HCT116 (cell line): ENCODE data around the gene CHN1. TPM values are rescaled to one million over a fixed set of nuclear protein-coding genes. Genes with fewer than 3 reads are reported as not detected.

Source experiments
- ATAC-seq: fragments of 200-7000 bp; cut with Tn5 transposase; 2 replicates; pipeline ENCODE4 v1.9.1; 2020; ENCODE audit warnings: mild to moderate bottlenecking, moderate library complexity
- BruUV-seq: library from RNA; stranded (reverse); fragments of 400-500 nt; replicated peaks from 2 replicates; lab custom pipeline; 2021; lab: Mats Ljungman, UMichigan
- CTCF ChIA-PET: fragments of 300-600 bp; sonication (Branson Sonifier 250); formaldehyde crosslinking; loops from one replicate; lab custom pipeline; 2021; ENCODE audit warnings: antibody characterized with exemption; lab: Charles Lee
- POLR2A ChIA-PET: fragments of 300-600, 350-600 bp; sonication (Branson Sonifier 250); formaldehyde crosslinking; loops from one replicate; lab custom pipeline; 2021; ENCODE audit warnings: antibody characterized with exemption; lab: Charles Lee
- RAD21 ChIA-PET, 2 experiments: fragments of 300-600 bp; sonication (Branson Sonifier 250); formaldehyde crosslinking; loops; one replicate each; lab custom pipeline; 2023; ENCODE audit warnings: low total read pairs in 2 of 2; ENCODE audit not compliant: uncharacterized antibody in 2 of 2, unreplicated experiment in 2 of 2, low non-redundant PET in 1 of 2; lab: Charles Lee
- DNase-seq: peaks from one replicate; pipeline ENCODE4 v3.0.0-alpha.2; 2010; ENCODE audit warnings: low read depth, low spot score
- H2AFZ ChIP-seq: fragments of 200-600 bp; shearing (Covaris generic), sonication (generic); 2 replicates; pipeline ENCODE4 v1.6.1; 2017; ENCODE audit warnings: low read depth, mixed run types, mixed read lengths, antibody characterized with exemption, low read length; ENCODE audit not compliant: poor library complexity, severe bottlenecking
- H3K27ac ChIP-seq: 2 replicates; pipeline ENCODE4 v1.5.1; 2012; ENCODE audit warnings: low read depth, low read length
- H3K27me3 ChIP-seq: fragments of 200-600 bp; sonication (generic); 2 replicates; pipeline ENCODE4 v1.6.1; 2016; ENCODE audit warnings: mixed run types, low read length, mixed read lengths; ENCODE audit not compliant: insufficient read depth
- H3K36me3 ChIP-seq, 2 experiments: fragments of 200-500 bp in 1 of 2; fragments of 200-600 bp in 1 of 2; sonication (Bioruptor generic) in 1 of 2; sonication (generic) in 1 of 2; 2 replicates each; pipeline versions ENCODE4 v1.5.1 to v1.6.1; 2014 to 2016; ENCODE audit warnings: low read length in 2 of 2, inconsistent platforms in 1 of 2, mixed read lengths in 1 of 2, mixed run types in 1 of 2; ENCODE audit not compliant: insufficient read depth in 2 of 2, control insufficient read depth in 1 of 2
- H3K4me1 ChIP-seq, 2 experiments: fragments of 200-600 bp in 1 of 2; sonication (generic) in 1 of 2; 2 replicates each; pipeline versions ENCODE4 v1.5.1 to v1.6.1; 2012 to 2017; ENCODE audit warnings: low read length in 2 of 2, inconsistent platforms in 1 of 2, mild to moderate bottlenecking in 1 of 2, mixed read lengths in 1 of 2, mixed run types in 1 of 2, moderate library complexity in 1 of 2; ENCODE audit not compliant: insufficient read depth in 2 of 2, control insufficient read depth in 1 of 2
- H3K4me2 ChIP-seq: fragments of 200-600 bp; sonication (generic); 2 replicates; pipeline ENCODE4 v1.6.1; 2017; ENCODE audit warnings: mixed run types, low read length, mixed read lengths
- H3K4me3 ChIP-seq, 2 experiments: fragments of 200-600 bp in 1 of 2; sonication (generic) in 1 of 2; replicated peaks in 1 of 2; 2 replicates each; pipeline ENCODE4 v1.5.1; 2011 to 2016; ENCODE audit warnings: low read length in 2 of 2, control low read depth in 1 of 2, low read depth in 1 of 2, mild to moderate bottlenecking in 1 of 2, mixed read lengths in 1 of 2, mixed run types in 1 of 2
- H3K79me2 ChIP-seq: fragments of 200-600 bp; sonication (generic); 2 replicates; pipeline ENCODE4 v1.6.1; 2017; ENCODE audit warnings: mild to moderate bottlenecking, mixed run types, low read length, moderate library complexity, mixed read lengths; ENCODE audit not compliant: insufficient read depth
- H3K9ac ChIP-seq: fragments of 200-600 bp; sonication (generic); 2 replicates; pipeline ENCODE4 v1.6.1; 2016; ENCODE audit warnings: low read length, mixed read lengths
- H3K9me2 ChIP-seq: fragments of 200-600 bp; sonication (generic), shearing (Covaris generic); 2 replicates; pipeline ENCODE4 v1.6.1; 2017; ENCODE audit warnings: mixed run types, mild to moderate bottlenecking, moderate library complexity; ENCODE audit not compliant: insufficient read depth
- H3K9me3 ChIP-seq, 2 experiments: fragments of 200-500 bp in 1 of 2; fragments of 200-600 bp in 1 of 2; sonication (Bioruptor generic) in 1 of 2; sonication (generic) in 1 of 2; 2 replicates each; pipeline ENCODE4 v1.6.1; 2014 to 2017; ENCODE audit warnings: low read length in 2 of 2, mixed read lengths in 2 of 2, inconsistent platforms in 1 of 2, low read depth in 1 of 2, mild to moderate bottlenecking in 1 of 2, mixed run types in 1 of 2, moderate library complexity in 1 of 2; ENCODE audit not compliant: control insufficient read depth in 1 of 2, insufficient read depth in 1 of 2
- H4K20me1 ChIP-seq: fragments of 200-600 bp; sonication (generic), shearing (Covaris generic); 2 replicates; pipeline ENCODE4 v1.6.1; 2017; ENCODE audit warnings: mixed run types, mild to moderate bottlenecking, moderate library complexity; ENCODE audit not compliant: insufficient read depth
- CBX3 ChIP-seq: IDR thresholded peaks from 2 replicates; pipeline ENCODE4 v1.6.1; 2012; ENCODE audit warnings: low read depth
- EGR1 ChIP-seq: IDR thresholded peaks from 2 replicates; pipeline ENCODE4 v1.6.1; 2012; ENCODE audit warnings: low read depth
- EZH2phosphoT487 ChIP-seq: fragments of 200-600 bp; IDR thresholded peaks from 2 replicates; pipeline ENCODE4 v1.6.1; 2018; ENCODE audit warnings: antibody characterized with exemption, borderline replicate concordance
- FOSL1 ChIP-seq: IDR thresholded peaks from 2 replicates; pipeline ENCODE4 v1.6.1; 2012; ENCODE audit warnings: low read depth
- JUND ChIP-seq: IDR thresholded peaks from 2 replicates; pipeline ENCODE4 v1.6.1; 2012
- POLR2A ChIP-seq: IDR thresholded peaks from 2 replicates; pipeline ENCODE4 v1.7.0; 2011; ENCODE audit warnings: borderline replicate concordance; ENCODE audit not compliant: insufficient read depth, insufficient read length; ENCODE audit errors: extremely low read depth
- POLR2AphosphoS5 ChIP-seq: IDR thresholded peaks from 2 replicates; pipeline ENCODE4 v1.6.1; 2011; ENCODE audit warnings: mild to moderate bottlenecking, low read depth, low read length, moderate library complexity
- RAD21 ChIP-seq: IDR thresholded peaks from 2 replicates; pipeline ENCODE4 v1.6.1; 2012; ENCODE audit warnings: low read depth, mild to moderate bottlenecking
- SIN3A ChIP-seq: IDR thresholded peaks from 2 replicates; pipeline ENCODE4 v1.6.1; 2012; ENCODE audit warnings: low read depth
- SP1 ChIP-seq: IDR thresholded peaks from 2 replicates; pipeline ENCODE4 v1.6.1; 2012; ENCODE audit warnings: low read depth
- SRF ChIP-seq: IDR thresholded peaks from 2 replicates; pipeline ENCODE4 v1.6.1; 2012; ENCODE audit warnings: low read depth
- TCF7L2 ChIP-seq: IDR thresholded peaks from 2 replicates; pipeline ENCODE4 v1.7.0; 2011; ENCODE audit warnings: borderline replicate concordance, inconsistent platforms; ENCODE audit not compliant: insufficient read depth, insufficient read length; ENCODE audit errors: extremely low read depth
- YY1 ChIP-seq: IDR thresholded peaks from 2 replicates; pipeline ENCODE4 v1.6.1; 2011; ENCODE audit warnings: low read length, low read depth, moderate library complexity, mild to moderate bottlenecking; ENCODE audit not compliant: insufficient replicate concordance; ENCODE audit errors: extremely low read depth
- ZBTB33 ChIP-seq: IDR thresholded peaks from 2 replicates; pipeline ENCODE4 v1.6.1; 2011; ENCODE audit warnings: mild to moderate bottlenecking, low read length, moderate library complexity; ENCODE audit not compliant: insufficient replicate concordance; ENCODE audit errors: extremely low read depth
- intact Hi-C: fragments of 100-400 bp; cut with micrococcal nuclease; formaldehyde crosslinking; loops from 2 replicates; pipeline ENCODE4 v1.10.0; 2022
- total RNA-seq: library from RNA; stranded (reverse); gene quantifications from one replicate; pipeline ENCODE4 v1.2.1, GENCODE V29; 2021; ENCODE audit not compliant: unreplicated experiment
- TF ChIP-seq, protein P1 (sequence below): IDR thresholded peaks from 2 replicates; pipeline ENCODE4 v1.6.1; 2012
- TF ChIP-seq, protein P2 (sequence below): IDR thresholded peaks from 2 replicates; pipeline ENCODE4 v1.6.1; 2012; ENCODE audit warnings: low read depth
- TF ChIP-seq, protein P3 (sequence below), 3 experiments: fragments of 200-600 bp in 1 of 3; sonication (generic) in 1 of 3; IDR thresholded peaks in 2 of 3; conservative IDR thresholded peaks in 1 of 3; 2 replicates each; pipeline ENCODE4 v1.5.1; 2012 to 2017; ENCODE audit warnings: low read depth in 2 of 3, low read length in 2 of 3, antibody characterized with exemption in 1 of 3, borderline replicate concordance in 1 of 3, control low read depth in 1 of 3, mild to moderate bottlenecking in 1 of 3, mixed read lengths in 1 of 3, mixed run types in 1 of 3, moderate library complexity in 1 of 3; ENCODE audit not compliant: insufficient read depth in 1 of 3

CHN1 gene
- total RNA-seq, 1 experiment from 2014 or later, result 3.6 TPM

GRCh38 chr2:174979996-174980395 is 25.2 kb downstream of the CHN1 start:
- ATAC-seq (no peak), DNase-seq (no peak)
- ChIA-PET CTCF (interaction anchor here (1.2 kb wide), 1 partner anchor 231 kb away, joined by 4 read pairs; no protein-coding TSS in a partner anchor), POLR2A (no interaction called here), RAD21 (no interaction called here)
- TF ChIP-seq POLR2A (no peak), SP1 (no peak), YY1 (no peak), POLR2AphosphoS5 (no peak), CBX3 (no peak), JUND (no peak), FOSL1 (no peak), EZH2phosphoT487 (no peak), SRF (no peak), ZBTB33 (no peak), RAD21 (no peak), EGR1 (no peak), TCF7L2 (no peak), SIN3A (no peak)
- TF ChIP-seq, protein P1, sequence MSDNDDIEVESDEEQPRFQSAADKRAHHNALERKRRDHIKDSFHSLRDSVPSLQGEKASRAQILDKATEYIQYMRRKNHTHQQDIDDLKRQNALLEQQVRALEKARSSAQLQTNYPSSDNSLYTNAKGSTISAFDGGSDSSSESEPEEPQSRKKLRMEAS, result no peak
- TF ChIP-seq, protein P2, sequence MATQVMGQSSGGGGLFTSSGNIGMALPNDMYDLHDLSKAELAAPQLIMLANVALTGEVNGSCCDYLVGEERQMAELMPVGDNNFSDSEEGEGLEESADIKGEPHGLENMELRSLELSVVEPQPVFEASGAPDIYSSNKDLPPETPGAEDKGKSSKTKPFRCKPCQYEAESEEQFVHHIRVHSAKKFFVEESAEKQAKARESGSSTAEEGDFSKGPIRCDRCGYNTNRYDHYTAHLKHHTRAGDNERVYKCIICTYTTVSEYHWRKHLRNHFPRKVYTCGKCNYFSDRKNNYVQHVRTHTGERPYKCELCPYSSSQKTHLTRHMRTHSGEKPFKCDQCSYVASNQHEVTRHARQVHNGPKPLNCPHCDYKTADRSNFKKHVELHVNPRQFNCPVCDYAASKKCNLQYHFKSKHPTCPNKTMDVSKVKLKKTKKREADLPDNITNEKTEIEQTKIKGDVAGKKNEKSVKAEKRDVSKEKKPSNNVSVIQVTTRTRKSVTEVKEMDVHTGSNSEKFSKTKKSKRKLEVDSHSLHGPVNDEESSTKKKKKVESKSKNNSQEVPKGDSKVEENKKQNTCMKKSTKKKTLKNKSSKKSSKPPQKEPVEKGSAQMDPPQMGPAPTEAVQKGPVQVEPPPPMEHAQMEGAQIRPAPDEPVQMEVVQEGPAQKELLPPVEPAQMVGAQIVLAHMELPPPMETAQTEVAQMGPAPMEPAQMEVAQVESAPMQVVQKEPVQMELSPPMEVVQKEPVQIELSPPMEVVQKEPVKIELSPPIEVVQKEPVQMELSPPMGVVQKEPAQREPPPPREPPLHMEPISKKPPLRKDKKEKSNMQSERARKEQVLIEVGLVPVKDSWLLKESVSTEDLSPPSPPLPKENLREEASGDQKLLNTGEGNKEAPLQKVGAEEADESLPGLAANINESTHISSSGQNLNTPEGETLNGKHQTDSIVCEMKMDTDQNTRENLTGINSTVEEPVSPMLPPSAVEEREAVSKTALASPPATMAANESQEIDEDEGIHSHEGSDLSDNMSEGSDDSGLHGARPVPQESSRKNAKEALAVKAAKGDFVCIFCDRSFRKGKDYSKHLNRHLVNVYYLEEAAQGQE, result no peak
- TF ChIP-seq, protein P3, sequence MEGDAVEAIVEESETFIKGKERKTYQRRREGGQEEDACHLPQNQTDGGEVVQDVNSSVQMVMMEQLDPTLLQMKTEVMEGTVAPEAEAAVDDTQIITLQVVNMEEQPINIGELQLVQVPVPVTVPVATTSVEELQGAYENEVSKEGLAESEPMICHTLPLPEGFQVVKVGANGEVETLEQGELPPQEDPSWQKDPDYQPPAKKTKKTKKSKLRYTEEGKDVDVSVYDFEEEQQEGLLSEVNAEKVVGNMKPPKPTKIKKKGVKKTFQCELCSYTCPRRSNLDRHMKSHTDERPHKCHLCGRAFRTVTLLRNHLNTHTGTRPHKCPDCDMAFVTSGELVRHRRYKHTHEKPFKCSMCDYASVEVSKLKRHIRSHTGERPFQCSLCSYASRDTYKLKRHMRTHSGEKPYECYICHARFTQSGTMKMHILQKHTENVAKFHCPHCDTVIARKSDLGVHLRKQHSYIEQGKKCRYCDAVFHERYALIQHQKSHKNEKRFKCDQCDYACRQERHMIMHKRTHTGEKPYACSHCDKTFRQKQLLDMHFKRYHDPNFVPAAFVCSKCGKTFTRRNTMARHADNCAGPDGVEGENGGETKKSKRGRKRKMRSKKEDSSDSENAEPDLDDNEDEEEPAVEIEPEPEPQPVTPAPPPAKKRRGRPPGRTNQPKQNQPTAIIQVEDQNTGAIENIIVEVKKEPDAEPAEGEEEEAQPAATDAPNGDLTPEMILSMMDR (IDR thresholded peaks at IDR 0.05 in 2 of 3, conservative IDR thresholded peaks at IDR 0.05 in 1 of 3; ENCODE audit: borderline replicate concordance in 1 of 3, insufficient read depth in 1 of 3, low read depth in 2 of 3, low read length in 2 of 3), result no peak
- H3K27ac ChIP-seq, result no peak overlapping the region
- no peaks in the 10 kb centered on the region for H3K36me3 ChIP-seq
- H4K20me1 ChIP-seq, result no peaks in the 10 kb centered on the region
- no peak overlapping the region for H3K4me3 ChIP-seq
- no peaks in the 10 kb centered on the region for H3K4me1 ChIP-seq
- no peaks in the 10 kb centered on the region for H3K27me3 ChIP-seq
- H3K9me2 ChIP-seq, result no peaks in the 10 kb centered on the region
- H3K79me2 ChIP-seq, result no peaks in the 10 kb centered on the region
- no TSS peak for BruUV-seq
- no peaks in the 10 kb centered on the region for H3K9me3 ChIP-seq
- intact Hi-C loops, result loop anchor here (10.0 kb wide), 1 partner anchor 515 kb away; no protein-coding TSS in a partner anchor
- H2AFZ ChIP-seq, result no peak overlapping the region
- no peak overlapping the region for H3K4me2 ChIP-seq
- no peak overlapping the region for H3K9ac ChIP-seq
